CD4-positive, alpha-beta T cell (primary cell): ENCODE data around the gene TNXB. TPM values are rescaled to one million over a fixed set of nuclear protein-coding genes. Genes with fewer than 3 reads are reported as not detected.

Experiments
- ATAC-seq: fragments of 200-7000 bp; cut with Tn5 transposase; one replicate; pipeline ENCODE4 v1.10.0; 2022; ENCODE audit warnings: mild to moderate bottlenecking; ENCODE audit not compliant: poor library complexity
- CTCF ChIA-PET: fragments of 350-600 bp; sonication (Branson Sonifier 250); formaldehyde crosslinking; loops from one replicate; lab custom pipeline; 2021; ENCODE audit warnings: antibody characterized with exemption, inconsistent platforms; lab: Charles Lee
- POLR2A ChIA-PET: fragments of 350-600 bp; sonication (Branson Sonifier 250); formaldehyde crosslinking; loops from one replicate; lab custom pipeline; 2021; ENCODE audit warnings: antibody characterized with exemption, inconsistent platforms; lab: Charles Lee
- DNase-seq, 14 experiments: peaks; one replicate each; pipeline ENCODE4 v3.0.0-alpha.2; 2013 to 2020; ENCODE audit warnings: mixed read lengths in 2 of 14
- H3K27ac ChIP-seq, 2 donors: one replicate each; pipeline versions ENCODE4 v1.5.1 to v1.7.0; 2013; ENCODE audit warnings: low read length in 2 of 2, low read depth in 1 of 2, mild to moderate bottlenecking in 1 of 2
- H3K27me3 ChIP-seq, 2 experiments: 1 replicate in 1 of 2; 2 replicates in 1 of 2; pipeline versions ENCODE4 v1.6.1 to v1.7.0; 2013; ENCODE audit warnings: low read length in 2 of 2, control low read depth in 1 of 2, mild to moderate bottlenecking in 1 of 2, moderate library complexity in 1 of 2; ENCODE audit not compliant: insufficient read depth in 2 of 2, control insufficient read depth in 1 of 2
- H3K36me3 ChIP-seq: one replicate; pipeline ENCODE4 v1.6.1; 2013; ENCODE audit warnings: low read length, control low read depth; ENCODE audit not compliant: insufficient read depth
- H3K4me1 ChIP-seq: one replicate; pipeline ENCODE4 v1.6.1; 2013; ENCODE audit warnings: low read length, control low read depth; ENCODE audit not compliant: insufficient read depth
- H3K4me3 ChIP-seq: one replicate; pipeline ENCODE4 v1.5.1; 2013; ENCODE audit warnings: mild to moderate bottlenecking, low read length, moderate library complexity
- H3K9me3 ChIP-seq, 2 experiments: 1 replicate in 1 of 2; 2 replicates in 1 of 2; pipeline versions ENCODE4 v1.6.1 to v1.7.0; 2013; ENCODE audit warnings: low read length in 2 of 2, mild to moderate bottlenecking in 2 of 2, control low read depth in 1 of 2, moderate library complexity in 1 of 2; ENCODE audit not compliant: control insufficient read depth in 1 of 2, insufficient read depth in 1 of 2
- H3K27ac Mint-ChIP-seq: one replicate; pipeline ENCODE4 v1.8.0; 2020; ENCODE audit warnings: mixed read lengths
- H3K27me3 Mint-ChIP-seq: one replicate; pipeline ENCODE4 v1.8.0; 2021; ENCODE audit warnings: mixed read lengths
- H3K36me3 Mint-ChIP-seq: one replicate; pipeline ENCODE4 v1.8.0; 2021; ENCODE audit warnings: low read depth, mixed read lengths
- H3K4me1 Mint-ChIP-seq: one replicate; pipeline ENCODE4 v1.8.0; 2021; ENCODE audit warnings: low read depth, mixed read lengths
- H3K4me3 Mint-ChIP-seq: one replicate; pipeline ENCODE4 v1.8.0; 2020; ENCODE audit warnings: mild to moderate bottlenecking, mixed read lengths
- H3K9me3 Mint-ChIP-seq: one replicate; pipeline ENCODE4 v1.8.0; 2020; ENCODE audit warnings: mixed read lengths
- intact Hi-C, 2 experiments: fragments of 100-400 bp; cut with DNase I in 1 of 2; cut with micrococcal nuclease in 1 of 2; formaldehyde crosslinking; loops; one replicate each; pipeline versions ENCODE4 v1.15.1 to v1.9.0; 2023 to 2025; cut with DNase I, micrococcal nuclease
- total RNA-seq, 174 experiments: library from RNA in 2 of 174; stranded (reverse) in 2 of 174; gene quantifications; one replicate each; pipeline ENCODE4 v1.2.3 and lab custom pipeline; 2021 to 2026
- TF ChIP-seq, protein P1 (sequence below): fragments of 200-600 bp; IDR thresholded peaks from one replicate; pipeline ENCODE4 v1.8.0; 2022; ENCODE audit warnings: antibody characterized with exemption, mild to moderate bottlenecking

The TNXB gene
- total RNA-seq, 2 experiments from 2014 or later, result 8.3 to 9.0 TPM

- intact Hi-C loops, result loop anchor here in 1 of 2 experiments (5.0 kb wide), 1 partner anchor 125 kb away; no protein-coding TSS in a partner anchor
- DNase-seq (no peak), ATAC-seq (no peak)
- H3K4me3 ChIP-seq, result no peak overlapping the region
- peaks cover 70% of the 10 kb centered on the region for H3K36me3 ChIP-seq
- no peak overlapping the region for H3K4me3 Mint-ChIP-seq
- H3K9me3 ChIP-seq, result no peaks in the 10 kb centered on the region
- H3K4me1 Mint-ChIP-seq, result peaks cover 13% of the 10 kb centered on the region
- CTCF ChIA-PET, result interaction anchor here (2.0 kb wide), 1 partner anchor 10 kb away, joined by 11 read pairs; the partner anchor contains the start of gene ATF6B
- no peaks in the 10 kb centered on the region for H3K9me3 Mint-ChIP-seq
- no peak overlapping the region for H3K27ac Mint-ChIP-seq
- no peak overlapping the region for H3K27ac ChIP-seq
- peaks cover 4% of the 10 kb centered on the region for H3K4me1 ChIP-seq
- peaks cover 86% of the 10 kb centered on the region for H3K36me3 Mint-ChIP-seq
- no peaks in the 10 kb centered on the region for H3K27me3 ChIP-seq
- no peaks in the 10 kb centered on the region for H3K27me3 Mint-ChIP-seq
- POLR2A ChIA-PET, result interaction anchor here (3.2 kb wide), 1 partner anchor 11 kb away, joined by 18 read pairs; the partner anchor contains the start of gene ATF6B
- TF ChIP-seq, protein P1, sequence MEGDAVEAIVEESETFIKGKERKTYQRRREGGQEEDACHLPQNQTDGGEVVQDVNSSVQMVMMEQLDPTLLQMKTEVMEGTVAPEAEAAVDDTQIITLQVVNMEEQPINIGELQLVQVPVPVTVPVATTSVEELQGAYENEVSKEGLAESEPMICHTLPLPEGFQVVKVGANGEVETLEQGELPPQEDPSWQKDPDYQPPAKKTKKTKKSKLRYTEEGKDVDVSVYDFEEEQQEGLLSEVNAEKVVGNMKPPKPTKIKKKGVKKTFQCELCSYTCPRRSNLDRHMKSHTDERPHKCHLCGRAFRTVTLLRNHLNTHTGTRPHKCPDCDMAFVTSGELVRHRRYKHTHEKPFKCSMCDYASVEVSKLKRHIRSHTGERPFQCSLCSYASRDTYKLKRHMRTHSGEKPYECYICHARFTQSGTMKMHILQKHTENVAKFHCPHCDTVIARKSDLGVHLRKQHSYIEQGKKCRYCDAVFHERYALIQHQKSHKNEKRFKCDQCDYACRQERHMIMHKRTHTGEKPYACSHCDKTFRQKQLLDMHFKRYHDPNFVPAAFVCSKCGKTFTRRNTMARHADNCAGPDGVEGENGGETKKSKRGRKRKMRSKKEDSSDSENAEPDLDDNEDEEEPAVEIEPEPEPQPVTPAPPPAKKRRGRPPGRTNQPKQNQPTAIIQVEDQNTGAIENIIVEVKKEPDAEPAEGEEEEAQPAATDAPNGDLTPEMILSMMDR, result no peak
Observed at GRCh38 chr6:32117461-32117860, 8.3 kb upstream of the TNXB start.

DNA sequence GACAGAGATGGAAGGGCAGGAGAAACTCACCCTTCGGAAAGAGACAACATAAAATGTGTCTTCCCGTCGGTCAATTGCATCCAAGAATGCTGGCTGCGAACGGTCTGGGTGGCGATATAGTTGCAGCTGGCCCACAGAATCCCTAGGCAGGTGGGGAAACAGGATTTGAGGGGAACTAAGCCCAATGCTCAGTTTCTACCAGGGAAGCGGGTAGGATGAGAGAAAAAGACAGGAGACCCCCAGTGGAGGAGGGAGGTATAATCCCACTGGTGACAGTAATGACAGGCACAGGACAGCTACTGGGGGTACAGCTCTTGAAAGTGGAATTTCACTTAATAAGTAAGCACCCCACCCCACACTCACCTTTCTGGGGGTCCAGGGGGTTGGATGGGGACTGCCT, 7.5 kb upstream of the TNXB start:
- Histone ChIP-seq H3K27me3 (no peaks in the 10 kb centered on the region), H3K36me3 (peaks cover 62% of the 10 kb centered on the region), H3K27ac (no peak overlapping the region), H3K4me3 (no peak overlapping the region), H3K9me3 (no peaks in the 10 kb centered on the region), H3K4me1 (peaks cover 4% of the 10 kb centered on the region)
- no peak overlapping the region for H3K4me3 Mint-ChIP-seq
- ATAC-seq (no peak), DNase-seq (peak in 2 of 14 experiments; percentile 27 to 31)
- H3K36me3 Mint-ChIP-seq, result peaks cover 87% of the 10 kb centered on the region
- no peaks in the 10 kb centered on the region for H3K9me3 Mint-ChIP-seq
- ChIA-PET CTCF (no interaction called here), POLR2A (interaction anchor here (0.6 to 3.2 kb wide), 2 partner anchors 11 to 1550 kb away, joined by 3 to 18 read pairs; partner anchors contain the start of gene ATF6B)
- TF ChIP-seq, protein P1, result no peak
- H3K27ac Mint-ChIP-seq, result no peak overlapping the region
- H3K27me3 Mint-ChIP-seq, result no peaks in the 10 kb centered on the region
- H3K4me1 Mint-ChIP-seq, result peaks cover 13% of the 10 kb centered on the region
- intact Hi-C loops, result loop anchor here in 1 of 2 experiments (5.0 kb wide), 1 partner anchor 126 kb away; no protein-coding TSS in a partner anchor

- no peak overlapping the region for H3K4me3 ChIP-seq
- TF ChIP-seq, protein P1, result no peak
- H3K4me1 Mint-ChIP-seq, result peaks cover 13% of the 10 kb centered on the region
- no peak overlapping the region for H3K4me3 Mint-ChIP-seq
- H3K36me3 ChIP-seq, result peaks cover 52% of the 10 kb centered on the region
- H3K36me3 Mint-ChIP-seq, result peaks cover 80% of the 10 kb centered on the region
- peaks cover 4% of the 10 kb centered on the region for H3K4me1 ChIP-seq
- DNase-seq, result no peak
- no peaks in the 10 kb centered on the region for H3K27me3 Mint-ChIP-seq
- no peaks in the 10 kb centered on the region for H3K9me3 ChIP-seq
- H3K27ac ChIP-seq, result no peak overlapping the region
- intact Hi-C loops, result loop anchor here in 1 of 2 experiments (5.0 kb wide), 1 partner anchor 127 kb away; no protein-coding TSS in a partner anchor
- no peaks in the 10 kb centered on the region for H3K27me3 ChIP-seq
- ChIA-PET POLR2A (no interaction called here), CTCF (no interaction called here)
- no peak overlapping the region for H3K27ac Mint-ChIP-seq
- H3K9me3 Mint-ChIP-seq, result no peaks in the 10 kb centered on the region
- ATAC-seq, result no peak
Observed at GRCh38 chr6:32115623-32116022, 6.5 kb upstream of the TNXB start.
